HG03378 (cell line): ENCODE data around the gene AFG1L.
"Not testable (repeated sequence)": the region's sequence is repeated elsewhere in the genome, so short reads cannot be mapped to it uniquely, and the experiment has no call there.

Experiments
- ATAC-seq: cut with Tn5 transposase; IDR thresholded peaks from one replicate; pipeline ENCODE4 v1.9.1; 2021; ENCODE audit warnings: mild to moderate bottlenecking, moderate library complexity; ENCODE audit not compliant: unreplicated experiment

The AFG1L gene

DNA sequence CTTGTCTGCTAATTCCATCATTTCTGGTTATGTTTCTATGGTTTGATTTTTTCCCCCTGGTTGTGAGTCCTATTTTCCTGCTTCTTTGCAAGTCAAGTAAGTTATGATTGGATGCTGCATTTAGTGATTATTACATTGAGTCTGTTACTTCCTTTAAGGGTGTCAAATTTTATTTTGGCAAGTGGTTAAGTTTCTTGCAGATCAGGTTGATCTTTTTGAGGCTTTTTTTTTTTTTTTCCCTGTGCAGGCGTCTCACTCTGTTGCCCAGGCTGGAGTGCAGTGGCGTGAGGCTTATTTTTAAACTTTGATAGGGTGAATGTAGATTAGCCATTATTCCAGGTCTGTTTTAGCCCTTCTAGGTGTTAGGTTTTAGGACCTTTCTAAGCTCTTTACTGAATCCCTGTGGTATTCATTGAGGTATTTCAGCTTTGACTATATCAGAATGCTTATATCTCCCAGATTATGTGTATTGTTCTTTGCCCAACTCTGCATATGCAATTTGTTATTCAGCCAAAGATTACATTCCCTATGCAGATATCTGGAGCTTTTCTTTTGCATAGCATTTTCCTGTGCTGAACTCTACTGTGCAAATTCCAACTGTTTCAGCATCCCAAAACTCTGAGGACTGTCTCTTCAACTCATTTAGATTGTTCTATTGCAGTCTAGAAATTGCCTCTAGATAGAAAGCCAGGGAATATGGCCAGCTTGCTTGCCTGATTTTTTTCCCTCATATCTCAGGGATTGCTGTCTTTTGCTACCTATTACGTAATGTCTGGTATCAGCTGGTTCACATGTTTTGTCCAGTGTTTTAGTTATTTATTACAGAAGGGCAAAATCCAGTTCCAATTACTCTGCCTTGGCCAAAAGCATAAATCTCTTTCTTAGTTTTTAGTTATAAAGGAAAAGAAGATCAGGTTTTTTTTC lies 113.3 kb downstream of the AFG1L start:
- no peak for ATAC-seq

DNA sequence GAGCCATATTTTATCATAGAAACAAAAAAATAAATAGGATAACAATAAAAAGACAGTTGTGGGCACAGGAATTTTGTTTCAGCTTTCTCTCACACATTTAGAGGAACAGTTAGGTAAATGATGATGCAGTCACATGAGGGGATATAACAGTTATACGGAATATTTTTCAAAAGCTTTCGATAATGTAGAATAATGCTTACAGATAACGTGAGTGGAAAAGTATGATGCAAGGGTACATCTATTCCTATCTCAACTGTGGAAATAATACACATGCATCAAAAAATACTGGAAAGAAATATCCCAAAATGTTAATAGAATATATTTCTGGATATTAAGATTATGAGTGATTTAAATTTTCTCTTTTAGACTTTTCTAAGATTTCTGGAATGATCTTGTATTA lies 114.0 kb downstream of the AFG1L start:
- no peak for ATAC-seq

DNA sequence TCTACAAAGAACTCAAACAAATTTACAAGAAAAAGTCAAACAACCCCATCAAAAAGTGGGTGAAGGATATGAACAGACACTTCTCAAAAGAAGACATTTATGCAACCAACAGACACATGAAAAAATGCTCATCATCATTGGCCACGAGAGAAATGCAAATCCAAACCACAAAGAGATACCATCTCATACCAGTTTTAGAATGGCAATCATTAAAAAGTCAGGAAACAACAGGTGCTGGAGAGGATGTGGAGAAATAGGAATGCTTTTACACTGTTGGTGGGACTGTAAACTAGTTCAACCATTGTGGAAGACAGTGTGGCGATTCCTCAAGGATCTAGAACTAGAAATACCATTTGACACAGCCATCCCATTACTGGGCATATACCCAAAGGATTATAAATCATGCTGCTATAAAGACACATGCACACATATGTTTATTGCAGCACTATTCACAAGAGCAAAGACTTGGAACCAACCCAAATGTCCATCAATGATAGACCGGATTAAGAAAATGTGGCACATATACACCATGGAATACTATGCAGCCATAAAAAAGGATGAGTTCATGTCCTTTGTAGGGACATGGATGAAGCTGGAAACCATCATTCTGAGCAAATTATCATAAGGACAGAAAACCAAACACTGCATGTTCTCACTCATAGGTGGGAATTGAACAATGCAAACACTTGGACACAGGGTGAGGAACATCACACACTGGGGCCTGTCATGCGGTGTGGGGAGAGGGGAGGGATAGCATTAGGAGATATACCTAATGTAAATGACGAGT lies 121.4 kb downstream of the AFG1L start:
- ATAC-seq: not testable (repeated sequence)

- ATAC-seq: no peak
Measured at GRCh38 chr6:108417027-108417426, 122.2 kb downstream of the AFG1L start.

- ATAC-seq: no peak
Measured at GRCh38 chr6:108419474-108419873, 124.6 kb downstream of the AFG1L start.

DNA sequence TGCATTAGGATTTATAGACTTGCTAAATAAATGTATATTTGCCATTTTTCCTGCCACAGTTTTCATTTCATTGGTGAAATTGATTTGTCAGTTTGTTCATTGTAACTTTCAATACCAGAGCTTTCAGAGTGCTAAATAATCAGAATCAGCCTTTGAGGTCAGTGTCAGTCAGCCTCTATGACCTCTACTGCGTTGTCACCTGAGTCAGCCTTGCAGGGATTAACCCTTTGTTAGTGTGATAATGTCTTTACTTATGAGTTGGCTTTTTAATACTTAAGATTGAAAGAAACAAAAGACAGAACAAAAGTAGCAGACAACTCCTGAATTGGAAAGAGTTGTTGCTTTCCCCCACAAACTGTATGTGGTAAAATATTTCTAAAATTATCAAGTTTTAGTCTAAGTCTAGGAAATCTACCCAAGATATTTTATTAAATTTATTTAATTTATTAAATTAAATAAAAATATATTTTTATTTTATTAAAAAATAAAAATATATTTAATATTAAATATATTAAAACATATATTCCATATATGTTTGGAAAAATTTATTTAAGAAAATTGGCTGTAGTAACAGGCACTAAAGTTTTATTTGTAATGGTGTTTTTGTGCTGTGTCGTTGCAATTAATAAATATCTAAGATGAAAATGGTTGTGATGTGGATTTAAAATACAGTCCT lies 125.2 kb downstream of the AFG1L start:
- ATAC-seq: no peak

DNA sequence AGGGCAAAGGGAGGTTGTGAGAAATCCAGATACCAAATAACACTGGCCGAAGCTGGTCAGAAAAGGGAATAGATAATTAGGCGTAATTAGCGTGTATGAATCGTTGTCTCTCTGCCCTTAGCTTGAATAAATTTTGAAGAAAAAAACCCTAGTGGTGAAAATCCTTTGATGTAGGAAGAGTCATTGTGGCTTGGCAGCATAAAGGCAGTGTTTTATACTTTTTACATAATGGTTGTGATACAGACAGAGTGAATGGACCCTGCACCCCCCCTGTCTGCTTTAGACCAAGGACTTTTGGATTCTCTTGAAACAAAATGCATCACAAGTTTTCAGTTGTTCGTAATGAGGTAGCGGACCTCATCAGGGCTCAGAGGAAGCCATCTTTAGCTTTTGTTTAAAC lies 126.5 kb downstream of the AFG1L start:
- ATAC-seq: no peak

DNA sequence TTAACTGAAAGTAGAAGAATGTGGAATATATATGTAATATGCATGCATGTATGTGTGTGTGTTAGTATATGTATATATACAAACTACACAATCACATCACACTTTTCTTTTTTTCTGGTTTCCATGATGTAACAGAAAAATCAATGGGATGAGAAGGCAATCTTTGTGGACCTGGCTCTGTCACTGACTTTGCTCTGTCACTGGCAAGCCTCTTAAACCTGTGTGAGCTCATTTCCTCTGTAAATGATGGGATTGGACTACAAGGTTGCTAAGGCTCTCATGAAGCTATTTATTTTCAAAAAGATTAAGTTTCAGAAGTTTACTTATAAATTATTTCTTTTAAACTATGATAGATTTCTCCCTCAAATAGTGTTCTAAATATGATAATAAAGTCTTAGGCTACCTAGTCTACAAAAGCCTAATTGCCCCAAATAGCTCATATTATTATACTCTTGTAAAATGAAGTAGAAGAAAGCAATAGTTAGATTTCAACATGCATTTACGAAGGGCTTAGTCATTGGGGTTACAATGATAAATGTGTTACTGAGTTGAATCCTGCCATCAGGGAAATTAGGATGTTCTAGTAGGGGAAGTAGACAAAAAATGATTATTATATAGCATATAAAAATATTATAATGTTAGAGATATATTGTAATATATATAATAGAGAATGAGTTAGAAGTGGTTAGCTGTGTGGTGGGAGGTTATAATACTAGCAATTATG lies 129.3 kb downstream of the AFG1L start:
- ATAC-seq: no peak

DNA sequence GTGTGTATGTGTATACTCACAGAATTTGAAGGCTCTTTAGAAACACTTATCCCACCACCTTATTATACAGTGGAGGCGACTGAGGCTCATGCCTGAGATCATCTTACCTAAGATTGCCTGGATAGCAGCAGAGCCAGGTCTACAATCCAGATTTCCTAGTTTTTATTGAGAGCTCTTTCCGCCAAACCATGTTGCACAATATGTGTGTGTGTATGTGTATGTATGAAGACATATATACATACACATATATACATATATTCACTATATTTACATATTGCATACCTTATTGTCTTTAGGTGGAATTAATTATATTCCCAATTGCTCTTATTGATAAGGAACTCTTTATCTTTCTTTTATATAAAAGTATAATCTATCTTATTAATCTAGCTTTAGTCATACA lies 130.6 kb downstream of the AFG1L start:
- no peak for ATAC-seq

DNA sequence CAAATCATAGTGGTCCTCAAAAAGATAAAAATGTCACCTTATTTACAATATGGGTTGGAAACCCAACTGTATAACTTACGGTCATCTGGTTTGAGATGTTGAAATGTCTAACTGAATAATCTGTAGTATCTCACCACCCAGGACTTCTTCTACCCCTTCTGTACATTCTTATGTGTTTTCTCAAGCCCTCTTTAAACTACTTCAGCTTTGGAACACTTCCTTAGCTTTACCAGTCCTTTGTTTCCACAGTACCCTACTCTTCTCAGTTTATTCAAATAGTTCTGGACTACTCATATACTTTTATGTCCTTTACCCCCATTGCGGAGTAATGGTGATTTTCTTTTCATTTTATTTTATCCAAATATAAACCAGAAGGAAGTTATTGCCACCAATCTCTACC lies 137.3 kb downstream of the AFG1L start:
- no peak for ATAC-seq

DNA sequence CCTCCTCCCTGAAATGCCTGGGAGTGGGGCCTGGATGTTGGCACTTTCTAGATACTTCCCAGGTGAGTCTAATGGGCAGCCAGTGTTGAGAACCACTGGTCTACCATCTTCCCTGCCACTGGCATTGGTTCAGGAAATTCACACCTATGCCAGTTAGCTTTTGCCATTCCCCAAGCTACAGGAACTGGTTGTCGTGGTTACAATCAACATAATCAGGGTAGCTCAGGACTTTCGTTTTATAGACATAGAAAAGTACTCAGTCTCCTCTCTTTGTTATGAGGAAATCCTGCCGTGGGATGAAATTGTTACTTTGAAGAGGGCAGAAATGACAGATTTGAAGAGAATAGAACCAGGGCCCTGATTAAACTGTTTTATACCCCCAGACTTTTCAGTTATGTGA lies 137.9 kb downstream of the AFG1L start:
- ATAC-seq: no peak

- ATAC-seq: no peak
Measured at GRCh38 chr6:108434222-108434621, 139.4 kb downstream of the AFG1L start.

DNA sequence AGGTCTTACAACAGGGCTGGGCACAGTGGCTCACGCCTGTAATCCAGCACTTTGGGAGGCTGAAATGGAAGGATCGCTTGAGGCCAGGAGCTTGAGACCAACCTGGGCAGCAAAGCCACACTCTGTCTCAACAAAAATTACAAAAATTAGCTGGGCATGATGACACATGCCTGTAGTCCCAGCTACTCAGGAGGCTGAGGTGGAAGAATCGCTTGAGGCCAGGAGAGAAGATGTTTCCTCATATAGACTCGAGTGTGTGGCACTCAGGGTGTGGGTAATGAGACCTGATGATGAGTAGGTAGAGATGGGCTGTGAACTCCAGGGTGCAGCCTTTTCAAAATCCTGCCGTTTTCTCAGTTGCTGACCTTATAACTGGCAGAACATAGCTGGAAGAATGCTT lies 140.5 kb downstream of the AFG1L start:
- ATAC-seq: no peak

DNA sequence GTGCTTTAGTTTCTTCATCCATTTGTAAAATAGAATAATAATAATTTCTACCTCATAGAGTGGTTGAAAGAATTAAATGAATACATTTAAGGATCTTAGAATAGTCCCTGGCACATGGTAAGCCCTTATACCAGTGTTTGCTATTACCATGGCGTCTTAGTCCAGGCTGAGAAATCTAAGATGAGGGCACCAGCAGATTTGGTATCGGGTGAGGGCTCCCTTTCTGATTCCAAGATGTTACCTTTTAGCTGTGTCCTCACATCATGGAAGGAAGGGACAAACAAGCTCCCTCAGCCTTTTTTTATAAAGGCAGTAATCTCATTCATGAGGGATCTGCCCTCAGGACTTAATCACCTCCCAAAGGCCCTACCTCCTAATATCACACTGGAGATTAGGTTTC lies 141.9 kb downstream of the AFG1L start:
- no peak for ATAC-seq

DNA sequence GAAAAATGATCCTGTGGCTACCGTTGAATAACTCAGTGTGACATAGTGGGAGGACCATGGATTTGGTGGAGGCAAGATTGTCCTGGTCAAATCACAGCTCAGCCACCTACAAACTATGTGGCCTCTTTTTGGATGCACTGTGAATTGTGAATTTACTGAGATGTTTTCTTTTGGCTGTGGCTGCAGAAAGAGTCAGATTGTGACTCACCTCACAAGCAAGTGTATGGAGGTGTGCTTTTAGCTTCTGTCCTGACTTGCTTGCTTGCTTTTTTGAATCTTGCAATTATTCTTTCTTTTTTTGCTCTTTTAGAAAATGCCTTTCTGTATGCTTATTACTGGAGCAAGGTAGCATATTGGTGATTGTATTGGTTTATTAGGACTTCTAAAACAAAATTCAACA lies 143.0 kb downstream of the AFG1L start:
- ATAC-seq: no peak

DNA sequence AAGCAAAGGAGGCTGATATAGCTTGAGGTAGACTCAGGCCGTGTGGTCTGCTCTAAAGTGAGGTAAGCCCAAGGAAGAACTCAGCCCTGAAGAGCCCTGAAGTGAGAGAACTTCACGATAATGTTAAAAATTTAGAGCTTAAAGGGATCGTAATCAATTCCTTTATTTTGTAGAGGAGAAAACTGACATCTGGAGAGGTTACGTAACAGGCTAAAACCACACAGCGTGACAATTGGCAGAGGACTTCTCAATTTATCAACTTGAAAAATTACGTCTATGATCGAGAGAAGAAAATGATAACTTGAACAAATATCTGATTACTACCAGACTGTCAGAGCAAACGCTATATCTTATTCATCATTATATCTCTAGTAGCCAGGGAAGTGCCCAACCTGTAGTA lies 144.1 kb downstream of the AFG1L start:
- ATAC-seq: no peak

DNA sequence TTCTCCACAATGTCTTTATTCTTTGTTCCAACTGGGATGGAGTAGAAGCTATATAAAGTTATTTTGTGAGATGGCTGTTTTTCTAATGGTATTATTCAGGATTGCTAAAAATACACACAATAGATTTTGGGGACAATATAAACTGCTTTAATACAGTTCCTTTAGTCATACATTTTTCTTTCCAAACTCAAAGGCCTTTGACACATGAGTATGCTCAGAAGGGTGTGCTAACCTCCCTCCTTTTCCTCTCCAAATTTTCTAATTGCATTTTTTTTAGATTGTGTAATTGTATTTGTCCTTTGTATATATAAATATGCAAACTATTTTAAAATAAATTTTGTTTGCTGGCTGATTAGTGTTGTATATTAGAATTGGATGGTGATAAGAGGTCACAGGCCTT lies 146.3 kb downstream of the AFG1L start:
- no peak for ATAC-seq

DNA sequence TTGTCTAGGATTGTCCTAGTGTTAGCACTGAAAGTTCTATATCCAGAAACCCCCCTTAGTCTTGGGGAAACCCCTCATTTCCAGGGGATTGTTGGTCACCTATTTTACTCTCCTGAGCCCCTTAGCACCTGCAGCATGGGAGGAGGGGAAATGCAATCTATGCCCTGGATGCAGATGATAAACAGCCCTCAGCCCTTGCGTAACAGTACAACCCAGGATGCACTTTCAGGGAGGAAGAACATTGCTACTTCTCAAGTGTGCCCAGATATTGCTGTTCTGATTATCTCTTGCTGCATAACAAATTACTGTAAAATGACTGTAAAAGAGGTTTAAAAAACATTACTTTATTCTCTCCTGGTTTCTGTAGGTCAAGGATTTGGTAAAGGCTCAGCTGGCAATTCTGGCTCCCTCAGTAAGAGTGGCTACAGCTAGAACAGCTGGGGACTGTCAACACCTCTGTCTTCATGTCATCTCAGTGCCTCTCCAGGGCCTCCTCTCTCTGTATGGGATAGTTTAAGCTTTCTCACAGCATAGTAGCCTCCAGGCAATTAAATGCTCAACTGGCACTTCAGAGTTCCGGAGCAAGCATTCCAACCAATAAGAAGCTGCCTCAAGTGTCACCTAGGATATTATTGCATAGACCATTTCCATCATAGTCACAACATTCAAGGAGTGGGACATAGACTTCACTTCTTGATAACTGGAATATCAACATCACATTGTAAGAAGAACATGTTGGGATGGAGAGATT lies 148.1 kb downstream of the AFG1L start:
- no peak for ATAC-seq

- no peak for ATAC-seq
Measured at GRCh38 chr6:108446629-108447150, 151.8 kb downstream of the AFG1L start.

DNA sequence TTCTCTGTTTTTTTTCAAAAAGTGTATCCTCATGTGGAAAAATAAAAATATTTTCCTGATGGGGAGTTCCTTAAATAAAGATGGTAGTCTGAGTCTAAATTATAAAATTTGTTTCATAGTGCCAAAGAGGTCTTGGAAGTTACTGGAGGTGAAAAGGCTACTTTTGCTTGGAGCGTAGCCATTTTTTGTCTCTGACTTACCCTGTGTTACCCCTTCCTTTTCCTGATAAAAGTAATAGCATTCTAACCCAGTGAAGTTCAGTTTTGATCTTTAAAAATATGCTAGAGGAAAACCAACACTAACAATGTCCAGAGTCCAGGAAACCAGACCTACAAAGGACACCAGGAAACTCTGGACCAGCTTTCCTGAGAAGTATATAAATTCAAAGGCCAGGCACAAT lies 153.6 kb downstream of the AFG1L start:
- ATAC-seq: no peak
